ENCODE measurements around the gene AMELX.

The AMELX gene

GRCh38 chrX:11272863-11273262 is 20.4 kb upstream of the AMELX start:
- DNase-seq (ENCODE audit: insufficient read length, low spot score) = no peak
- no peak for TF ChIP-seq CTCF (IDR thresholded peaks at IDR 0.05; ENCODE audit: insufficient read depth, missing control alignments)
- FAIRE-seq = no peak

GRCh38 chrX:11273544-11273943 is 19.7 kb upstream of the AMELX start:
- FAIRE-seq (no peak), DNase-seq (ENCODE audit: insufficient read length, low spot score) (no peak)
- TF ChIP-seq CTCF (IDR thresholded peaks at IDR 0.05; ENCODE audit: insufficient read depth, missing control alignments) = no peak

- DNase-seq (ENCODE audit: insufficient read length, low spot score) (no peak), FAIRE-seq (no peak)
- no peak for TF ChIP-seq CTCF (IDR thresholded peaks at IDR 0.05; ENCODE audit: insufficient read depth, missing control alignments)
Measured at GRCh38 chrX:11282043-11282442, 11.2 kb upstream of the AMELX start.

GRCh38 chrX:11285651-11286050 is 7.6 kb upstream of the AMELX start:
- DNase-seq (ENCODE audit: insufficient read length, low spot score) (no peak), FAIRE-seq (no peak)
- no peak for TF ChIP-seq CTCF (IDR thresholded peaks at IDR 0.05; ENCODE audit: insufficient read depth, missing control alignments)

GRCh38 chrX:11287505-11287904 is 5.7 kb upstream of the AMELX start:
- FAIRE-seq (no peak), DNase-seq (ENCODE audit: insufficient read length, low spot score) (no peak)
- no peak for TF ChIP-seq CTCF (IDR thresholded peaks at IDR 0.05; ENCODE audit: insufficient read depth, missing control alignments)

- DNase-seq (ENCODE audit: insufficient read length, low spot score) = no peak
- FAIRE-seq = no peak
- TF ChIP-seq CTCF (IDR thresholded peaks at IDR 0.05; ENCODE audit: insufficient read depth, missing control alignments) = no peak
Measured at GRCh38 chrX:11290416-11291102, 2.7 kb upstream of the AMELX start.

GRCh38 chrX:11296051-11296450 is 2.8 kb downstream of the AMELX start:
- no peak for DNase-seq (ENCODE audit: insufficient read length, low spot score)
- no peak for FAIRE-seq
- TF ChIP-seq CTCF (IDR thresholded peaks at IDR 0.05; ENCODE audit: insufficient read depth, missing control alignments) = no peak

All from D721Med (cell line).